GM12878 (cell line): ENCODE data around the gene NAGA. TPM values are rescaled to one million over a fixed set of nuclear protein-coding genes. Genes with fewer than 3 reads are reported as not detected.

Source experiments
- ATAC-seq: fragments of 200-7000 bp; cut with Tn5 transposase; 3 replicates; pipeline ENCODE4 v1.9.1; 2020; ENCODE audit warnings: mild to moderate bottlenecking, moderate library complexity
- BruUV-seq: library from RNA; stranded (reverse); fragments of 400-500 nt; replicated peaks from 2 replicates; lab custom pipeline; 2021; lab: Mats Ljungman, UMichigan
- CTCF ChIA-PET: fragments of 300-600 bp; sonication (Branson Sonifier 250); formaldehyde crosslinking; extraction: SDS; loops from one replicate; lab custom pipeline; 2021; ENCODE audit warnings: inconsistent platforms; lab: Yijun Ruan, JAX
- POLR2A ChIA-PET: fragments of 350-600 bp; formaldehyde crosslinking; extraction: SDS; loops from one replicate; lab custom pipeline; 2021; ENCODE audit warnings: inconsistent platforms; lab: Charles Lee
- RAD21 ChIA-PET: fragments of 300-600 bp; sonication (Branson Sonifier 250); formaldehyde crosslinking; loops from one replicate; lab custom pipeline; 2023; ENCODE audit warnings: antibody characterized with exemption; ENCODE audit not compliant: unreplicated experiment; lab: Charles Lee
- SMC1A ChIA-PET: fragments of 300-600 bp; sonication (Branson Sonifier 250); formaldehyde crosslinking; loops from one replicate; lab custom pipeline; 2023; ENCODE audit not compliant: unreplicated experiment, uncharacterized antibody; lab: Charles Lee
- DNase-seq: peaks from one replicate; pipeline ENCODE4 v3.0.0-alpha.2; 2011; ENCODE audit warnings: low read depth, low spot score
- FAIRE-seq: peaks from 3 replicates; lab custom pipeline; 2011; peaks lifted over from hg19 to GRCh38; lab: Jason Lieb, UNC
- H2AFZ ChIP-seq: 2 replicates; pipeline ENCODE4 v1.6.0; 2011; ENCODE audit warnings: low read depth, low read length, control low read depth; ENCODE audit not compliant: control insufficient read depth
- H3K27ac ChIP-seq: 2 replicates; pipeline ENCODE4 v1.5.1; 2011; ENCODE audit warnings: control low read depth; ENCODE audit not compliant: control insufficient read depth, insufficient read depth
- H3K27me3 ChIP-seq, 2 experiments: replicated peaks in 1 of 2; 2 replicates each; pipeline versions ENCODE4 v1.6.0 to v1.6.1; 2011; ENCODE audit warnings: low read length in 1 of 2; ENCODE audit not compliant: control insufficient read depth in 2 of 2, insufficient read depth in 2 of 2
- H3K36me3 ChIP-seq, 2 experiments: 2 replicates each; pipeline ENCODE4 v1.5.1; 2011; ENCODE audit warnings: low read length in 1 of 2; ENCODE audit not compliant: control insufficient read depth in 2 of 2, insufficient read depth in 2 of 2
- H3K4me1 ChIP-seq: 2 replicates; pipeline ENCODE4 v1.6.1; 2011; ENCODE audit warnings: mild to moderate bottlenecking, low read length, moderate library complexity, mixed read lengths; ENCODE audit not compliant: control insufficient read depth, insufficient read depth
- H3K4me2 ChIP-seq: 2 replicates; pipeline ENCODE4 v1.6.0; 2011; ENCODE audit warnings: control low read depth; ENCODE audit not compliant: control insufficient read depth, insufficient read depth
- H3K4me3 ChIP-seq: fragments of 200-600 bp; sonication (generic); 2 replicates; pipeline ENCODE4 v1.5.1; 2016
- H3K79me2 ChIP-seq: 2 replicates; pipeline ENCODE4 v1.6.0; 2011; ENCODE audit warnings: low read length; ENCODE audit not compliant: control insufficient read depth, insufficient read depth
- H3K9ac ChIP-seq: 2 replicates; pipeline ENCODE4 v1.8.0; 2011; ENCODE audit warnings: low read length, control low read depth, mixed read lengths; ENCODE audit not compliant: control insufficient read depth, insufficient read depth
- H3K9me3 ChIP-seq: replicated peaks from 3 replicates; pipeline ENCODE4 v1.5.1; 2011; ENCODE audit warnings: mild to moderate bottlenecking, low read length; ENCODE audit not compliant: control insufficient read depth, insufficient read depth
- H4K20me1 ChIP-seq: 2 replicates; pipeline ENCODE4 v1.6.0; 2011; ENCODE audit not compliant: control insufficient read depth, insufficient read depth
- BHLHE40 ChIP-seq, 2 experiments: fragments of 450-650 bp in 1 of 2; IDR thresholded peaks; 2 replicates each; pipeline ENCODE4 v1.6.1; 2011 to 2017; ENCODE audit warnings: low read depth in 2 of 2, borderline replicate concordance in 1 of 2, improper control_type of control experiment in 1 of 2, low read length in 1 of 2, mild to moderate bottlenecking in 1 of 2
- E2F4 ChIP-seq: IDR thresholded peaks from 2 replicates; pipeline ENCODE4 v1.6.1; 2012; ENCODE audit warnings: low read depth, low read length, improper control_type of control experiment
- EGR1 ChIP-seq, 2 experiments: IDR thresholded peaks; 1 replicate in 1 of 2; 2 replicates in 1 of 2; pipeline ENCODE4 v1.6.1; 2011 to 2012; ENCODE audit warnings: low read depth in 2 of 2, low read length in 2 of 2, borderline replicate concordance in 1 of 2, mild to moderate bottlenecking in 1 of 2, moderate library complexity in 1 of 2
- ESRRA ChIP-seq: IDR thresholded peaks from 2 replicates; pipeline ENCODE4 v1.6.1; 2012; ENCODE audit warnings: mild to moderate bottlenecking, low read length, improper control_type of control experiment
- FOXK2 ChIP-seq: fragments of 450-650 bp; IDR thresholded peaks from 2 replicates; pipeline ENCODE4 v1.6.1; 2017; ENCODE audit warnings: mild to moderate bottlenecking, moderate library complexity
- HDGF ChIP-seq: fragments of 450-650 bp; IDR thresholded peaks from 2 replicates; pipeline ENCODE4 v1.6.1; 2016; ENCODE audit warnings: antibody characterized with exemption
- JUNB ChIP-seq: IDR thresholded peaks from 2 replicates; pipeline ENCODE4 v1.6.1; 2016; ENCODE audit warnings: antibody characterized with exemption, mild to moderate bottlenecking
- KLF5 ChIP-seq: fragments of 450-650 bp; IDR thresholded peaks from 2 replicates; pipeline ENCODE4 v1.6.1; 2014; ENCODE audit warnings: mild to moderate bottlenecking; ENCODE audit not compliant: partially characterized antibody
- MLLT1 ChIP-seq: fragments of 450-650 bp; IDR thresholded peaks from 2 replicates; pipeline ENCODE4 v1.6.1; 2016; ENCODE audit warnings: mild to moderate bottlenecking
- NFIC ChIP-seq: IDR thresholded peaks from 2 replicates; pipeline ENCODE4 v1.6.1; 2012; ENCODE audit warnings: low read depth, mild to moderate bottlenecking, inconsistent platforms, low read length, moderate library complexity
- POLR2A ChIP-seq: IDR thresholded peaks from 2 replicates; pipeline ENCODE4 v1.6.1; 2011; ENCODE audit warnings: low read depth, mild to moderate bottlenecking, low read length
- PRDM15 ChIP-seq: fragments of 450-650 bp; formaldehyde crosslinking; IDR thresholded peaks from 2 replicates; pipeline ENCODE4 v1.4.0; 2020; ENCODE audit warnings: mild to moderate bottlenecking, moderate library complexity
- STAT3 ChIP-seq: IDR thresholded peaks from 2 replicates; pipeline ENCODE4 v1.6.1; 2011; ENCODE audit warnings: low read depth, low read length, improper control_type of control experiment
- ZNF384 ChIP-seq: IDR thresholded peaks from 2 replicates; pipeline ENCODE4 v1.6.1; 2012; ENCODE audit warnings: low read depth, mild to moderate bottlenecking, low read length, improper control_type of control experiment, borderline replicate concordance
- WGBS: methylation state at CpG from one replicate; pipeline ENCODE4 v1.1.6; 2016; ENCODE audit warnings: low lambda C conversion rate; ENCODE audit not compliant: insufficient replicate concordance, insufficient coverage; ENCODE audit errors: missing lambda C conversion rate; 5-methylcytosine and 5-hydroxymethylcytosine counted together
- in situ Hi-C: fragments of 300-500 bp; cut with MboI; formaldehyde crosslinking; loops from 9 replicates; pipeline ENCODE4 v1.14.3; 2018; ENCODE audit warnings: mixed read lengths
- intact Hi-C: fragments of 100-400 bp; cut with micrococcal nuclease; formaldehyde crosslinking; loops from one replicate; pipeline ENCODE4 v1.14.2; 2022; ENCODE audit not compliant: unreplicated experiment
- polyA plus RNA-seq, 11 experiments: library from polyadenylated mRNA; depleted of rRNA in 4 of 11; unstranded in 6 of 11; stranded (reverse) in 5 of 11; fragments of >200 nt; fragmentation: Nextera tagmentation in 4 of 11; fragmentation: Illumina TruSeq in 1 of 11; extraction: Ambion mirVana in 4 of 11; extraction: Trizol in 1 of 11; gene quantifications; 1 replicate in 1 of 11; 2 replicates in 10 of 11; pipeline versions ENCODE4 v1.2.1 to v1.2.3, GENCODE V29; 2011 to 2016; ENCODE audit warnings: inconsistent platforms in 2 of 11, missing spikeins in 2 of 11, low read depth in 1 of 11
- total RNA-seq, 4 experiments: library from RNA; depleted of rRNA in 3 of 4; stranded (reverse); fragments of >200 nt in 3 of 4; fragmentation: Illumina TruSeq in 1 of 4; extraction: Trizol in 1 of 4; gene quantifications; 2 replicates each; pipeline versions ENCODE4 v1.2.1 to v1.2.3, GENCODE V29; 2013 to 2021
- TF ChIP-seq, protein P1 (sequence below): fragments of 450-650 bp; IDR thresholded peaks from 2 replicates; pipeline ENCODE4 v1.6.1; 2017; ENCODE audit warnings: borderline replicate concordance

The NAGA gene
- total and polyA plus RNA-seq, 10 of the 15 experiments (the other 5 are each of a cell fraction or from before 2014, with no cell fraction given), result 9.3 to 46.0 (median 33.2) TPM

GRCh38 chr22:42050641-42051180 is 19.9 kb downstream of the NAGA start:
- Histone ChIP-seq H3K4me2 (no peak overlapping the region), H3K27me3 (no peaks in the 10 kb centered on the region), H3K36me3 (no peaks in the 10 kb centered on the region), H3K4me1 (peaks cover 17% of the 10 kb centered on the region), H3K9ac (no peak overlapping the region), H3K79me2 (no peaks in the 10 kb centered on the region), H3K27ac (no peak overlapping the region), H3K4me3 (no peak overlapping the region), H2AFZ (no peak overlapping the region), H4K20me1 (no peaks in the 10 kb centered on the region), H3K9me3 (no peaks in the 10 kb centered on the region)
- DNase-seq (no peak), ATAC-seq (no peak), FAIRE-seq (no peak)
- ChIA-PET CTCF (interaction anchor here (0.7 kb wide), 1 partner anchor 19 kb away, joined by 3 read pairs; no protein-coding TSS in a partner anchor), SMC1A (no interaction called here), RAD21 (no interaction called here), POLR2A (no interaction called here)
- in situ Hi-C loops, result no loop called here
- TF ChIP-seq PRDM15 (CRISPR knock-in tag), result no peak
- TF ChIP-seq BHLHE40 (IDR thresholded peaks at IDR 0.05; ENCODE audit: borderline replicate concordance in 1 of 2, low read depth in 2 of 2, low read length in 1 of 2), result no peak
- TF ChIP-seq E2F4, result no peak
- no peak for TF ChIP-seq JUNB
- TF ChIP-seq ZNF384, result no peak
- no peak for TF ChIP-seq ESRRA
- no peak for TF ChIP-seq EGR1 (IDR thresholded peaks at IDR 0.05; ENCODE audit: borderline replicate concordance in 1 of 2, low read depth in 2 of 2, low read length in 2 of 2)
- TF ChIP-seq NFIC, result no peak
- TF ChIP-seq, protein P1, sequence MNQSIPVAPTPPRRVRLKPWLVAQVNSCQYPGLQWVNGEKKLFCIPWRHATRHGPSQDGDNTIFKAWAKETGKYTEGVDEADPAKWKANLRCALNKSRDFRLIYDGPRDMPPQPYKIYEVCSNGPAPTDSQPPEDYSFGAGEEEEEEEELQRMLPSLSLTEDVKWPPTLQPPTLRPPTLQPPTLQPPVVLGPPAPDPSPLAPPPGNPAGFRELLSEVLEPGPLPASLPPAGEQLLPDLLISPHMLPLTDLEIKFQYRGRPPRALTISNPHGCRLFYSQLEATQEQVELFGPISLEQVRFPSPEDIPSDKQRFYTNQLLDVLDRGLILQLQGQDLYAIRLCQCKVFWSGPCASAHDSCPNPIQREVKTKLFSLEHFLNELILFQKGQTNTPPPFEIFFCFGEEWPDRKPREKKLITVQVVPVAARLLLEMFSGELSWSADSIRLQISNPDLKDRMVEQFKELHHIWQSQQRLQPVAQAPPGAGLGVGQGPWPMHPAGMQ, result no peak
- no peak for TF ChIP-seq KLF5
- TF ChIP-seq MLLT1, result no peak
- no peak for TF ChIP-seq FOXK2
- no peak for TF ChIP-seq POLR2A
- no peak for TF ChIP-seq STAT3
- no peak for TF ChIP-seq HDGF
- no TSS peak for BruUV-seq
- intact Hi-C loops, result no loop called here
- 79% methylated on average over 2 of the region's 2 CpGs for WGBS
